Lower lobe of right lung (tissue), 2 donors: Measurements from ENCODE around the gene CXorf38. TPM values are rescaled to one million over a fixed set of nuclear protein-coding genes. Genes with fewer than 3 reads are reported as not detected.
"Not testable (repeated sequence)": the region's sequence is repeated elsewhere in the genome, so short reads cannot be mapped to it uniquely, and the experiment has no call there.

Experiments
- ATAC-seq, 2 donors: fragments of 200-7000 bp; cut with Tn5 transposase; one replicate each; pipeline ENCODE4 v1.9.1; 2020 to 2022; ENCODE audit warnings: mild to moderate bottlenecking in 2 of 2, moderate library complexity in 2 of 2
- DNase-seq: peaks from one replicate; pipeline ENCODE4 v3.0.0-alpha.2; 2020
- H3K27ac ChIP-seq: fragments of 200-600 bp; one replicate; pipeline ENCODE4 v1.8.0; 2022
- H3K27me3 ChIP-seq: fragments of 200-600 bp; one replicate; pipeline ENCODE4 v1.8.0; 2022; ENCODE audit warnings: low read depth
- H3K36me3 ChIP-seq: fragments of 200-600 bp; one replicate; pipeline ENCODE4 v1.8.0; 2022; ENCODE audit warnings: mild to moderate bottlenecking
- H3K4me1 ChIP-seq: fragments of 200-600 bp; one replicate; pipeline ENCODE4 v1.8.0; 2022
- H3K4me3 ChIP-seq: fragments of 200-600 bp; one replicate; pipeline ENCODE4 v1.8.0; 2022; ENCODE audit warnings: mild to moderate bottlenecking
- H3K9me3 ChIP-seq: fragments of 200-600 bp; one replicate; pipeline ENCODE4 v1.8.0; 2022
- intact Hi-C: fragments of 100-400 bp; cut with DNase I; formaldehyde crosslinking; loops from one replicate; pipeline ENCODE4 v1.11.0; 2022
- total RNA-seq: library from RNA; stranded (reverse); fragmentation: NEBNext Ultra II Directional; extraction: Animal tissue kit (Norgen Biotek cat#: 25700); gene quantifications from one replicate; pipeline ENCODE4 v1.2.1, GENCODE V29; 2021
- TF ChIP-seq, protein P1 (sequence below): fragments of 200-600 bp; IDR thresholded peaks from one replicate; pipeline ENCODE4 v1.8.0; 2022; ENCODE audit warnings: antibody characterized with exemption, mild to moderate bottlenecking
- donor health status: DM: no; HTN: yes; CAD: no; lungs with severe emphysema.

Gene CXorf38
- total RNA-seq, 1 donor from 2014 or later, result 16.8 TPM

DNA sequence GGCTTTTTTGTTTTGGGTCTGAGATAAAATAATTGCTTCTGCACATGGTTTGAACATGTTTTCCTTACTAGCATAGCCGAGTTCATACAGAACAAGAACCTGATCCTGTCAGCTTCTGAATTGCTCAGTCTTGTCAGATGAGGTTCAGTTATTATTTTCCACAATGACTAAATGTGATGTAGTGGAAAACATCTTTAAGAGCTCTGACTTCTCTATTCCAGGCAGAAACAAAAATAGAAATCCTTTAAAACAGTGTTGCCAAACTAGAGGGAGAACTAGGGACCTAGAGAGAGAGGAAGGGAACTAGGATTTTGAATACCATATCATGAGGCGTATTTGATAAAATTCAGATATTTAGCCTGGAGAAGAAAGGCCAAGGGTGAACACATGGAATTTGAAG lies 64.5 kb downstream of the CXorf38 start:
- no peak overlapping the region for H3K27ac ChIP-seq
- TF ChIP-seq, protein P1, sequence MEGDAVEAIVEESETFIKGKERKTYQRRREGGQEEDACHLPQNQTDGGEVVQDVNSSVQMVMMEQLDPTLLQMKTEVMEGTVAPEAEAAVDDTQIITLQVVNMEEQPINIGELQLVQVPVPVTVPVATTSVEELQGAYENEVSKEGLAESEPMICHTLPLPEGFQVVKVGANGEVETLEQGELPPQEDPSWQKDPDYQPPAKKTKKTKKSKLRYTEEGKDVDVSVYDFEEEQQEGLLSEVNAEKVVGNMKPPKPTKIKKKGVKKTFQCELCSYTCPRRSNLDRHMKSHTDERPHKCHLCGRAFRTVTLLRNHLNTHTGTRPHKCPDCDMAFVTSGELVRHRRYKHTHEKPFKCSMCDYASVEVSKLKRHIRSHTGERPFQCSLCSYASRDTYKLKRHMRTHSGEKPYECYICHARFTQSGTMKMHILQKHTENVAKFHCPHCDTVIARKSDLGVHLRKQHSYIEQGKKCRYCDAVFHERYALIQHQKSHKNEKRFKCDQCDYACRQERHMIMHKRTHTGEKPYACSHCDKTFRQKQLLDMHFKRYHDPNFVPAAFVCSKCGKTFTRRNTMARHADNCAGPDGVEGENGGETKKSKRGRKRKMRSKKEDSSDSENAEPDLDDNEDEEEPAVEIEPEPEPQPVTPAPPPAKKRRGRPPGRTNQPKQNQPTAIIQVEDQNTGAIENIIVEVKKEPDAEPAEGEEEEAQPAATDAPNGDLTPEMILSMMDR, result no peak
- ATAC-seq, result no peak

DNA sequence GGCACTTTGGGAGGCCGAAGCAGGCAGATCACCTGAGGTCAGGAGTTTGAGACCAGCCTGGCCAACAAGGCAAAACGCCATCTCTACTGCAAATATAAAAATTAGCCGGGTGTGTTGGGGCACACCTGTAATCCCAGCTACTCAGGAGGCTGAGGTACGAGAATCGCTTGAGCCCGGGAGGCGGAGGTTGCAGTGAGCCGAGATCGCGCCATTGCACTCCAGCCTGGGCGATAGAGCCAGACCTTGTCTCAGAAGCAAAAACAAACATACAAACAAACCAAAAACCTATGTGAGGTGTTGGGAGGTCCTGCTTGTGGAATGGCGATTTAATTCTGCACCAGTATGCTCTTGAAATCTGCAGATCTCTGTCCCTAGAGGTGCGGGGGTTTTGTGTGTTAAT lies 65.2 kb downstream of the CXorf38 start:
- H3K4me3 ChIP-seq, H3K9me3 ChIP-seq, H3K27me3 ChIP-seq, ATAC-seq, DNase-seq, H3K27ac ChIP-seq, H3K36me3 ChIP-seq, intact Hi-C loops: not testable (repeated sequence)
- peaks cover 11% of the 10 kb centered on the region for H3K4me1 ChIP-seq

More for the DNA sequence above, 64.5 kb downstream of the CXorf38 start:
- H3K4me3 ChIP-seq, result no peak overlapping the region
- no peaks in the 10 kb centered on the region for H3K9me3 ChIP-seq
- peaks cover 11% of the 10 kb centered on the region for H3K4me1 ChIP-seq
- no peaks in the 10 kb centered on the region for H3K36me3 ChIP-seq
- DNase-seq, result no peak
- intact Hi-C loops, result no loop called here
- H3K27me3 ChIP-seq, result no peaks in the 10 kb centered on the region

DNA sequence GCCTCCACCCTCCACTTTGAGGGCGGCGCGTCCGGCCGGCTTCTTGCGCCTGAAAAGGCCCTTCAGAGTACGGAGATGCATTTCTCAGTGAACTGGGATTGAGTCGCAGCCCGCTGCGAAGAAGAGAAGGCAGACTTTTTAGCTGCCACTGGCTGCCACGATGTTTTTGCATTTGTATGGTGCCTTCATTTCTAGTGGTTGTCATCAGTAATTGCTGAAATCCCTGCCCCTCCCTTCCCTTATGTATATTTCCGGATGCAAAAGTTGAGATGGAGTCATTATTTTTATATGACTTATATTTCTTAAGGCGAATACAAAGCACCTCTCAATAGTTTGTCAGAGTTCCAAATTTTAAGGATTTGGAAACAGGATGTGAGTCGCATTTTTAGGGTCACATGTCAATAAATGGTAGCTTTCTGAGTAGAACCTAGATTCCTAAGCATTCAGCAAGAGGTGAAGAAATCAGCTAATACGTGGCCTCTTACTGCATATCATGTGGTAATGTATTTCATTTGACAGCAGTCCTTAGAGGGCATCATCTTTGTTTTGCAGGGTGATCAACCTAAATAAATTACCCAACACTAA lies 65.9 kb downstream of the CXorf38 start:
- Histone ChIP-seq H3K27me3 (no peaks in the 10 kb centered on the region), H3K27ac (peak overlapping the region; percentile 92), H3K9me3 (no peaks in the 10 kb centered on the region), H3K36me3 (no peaks in the 10 kb centered on the region), H3K4me1 (peaks cover 11% of the 10 kb centered on the region), H3K4me3 (peak overlapping the region; percentile 69)
- no peak for ATAC-seq
- intact Hi-C loops, result no loop called here
- TF ChIP-seq, protein P1, result no peak
- no peak for DNase-seq

DNA sequence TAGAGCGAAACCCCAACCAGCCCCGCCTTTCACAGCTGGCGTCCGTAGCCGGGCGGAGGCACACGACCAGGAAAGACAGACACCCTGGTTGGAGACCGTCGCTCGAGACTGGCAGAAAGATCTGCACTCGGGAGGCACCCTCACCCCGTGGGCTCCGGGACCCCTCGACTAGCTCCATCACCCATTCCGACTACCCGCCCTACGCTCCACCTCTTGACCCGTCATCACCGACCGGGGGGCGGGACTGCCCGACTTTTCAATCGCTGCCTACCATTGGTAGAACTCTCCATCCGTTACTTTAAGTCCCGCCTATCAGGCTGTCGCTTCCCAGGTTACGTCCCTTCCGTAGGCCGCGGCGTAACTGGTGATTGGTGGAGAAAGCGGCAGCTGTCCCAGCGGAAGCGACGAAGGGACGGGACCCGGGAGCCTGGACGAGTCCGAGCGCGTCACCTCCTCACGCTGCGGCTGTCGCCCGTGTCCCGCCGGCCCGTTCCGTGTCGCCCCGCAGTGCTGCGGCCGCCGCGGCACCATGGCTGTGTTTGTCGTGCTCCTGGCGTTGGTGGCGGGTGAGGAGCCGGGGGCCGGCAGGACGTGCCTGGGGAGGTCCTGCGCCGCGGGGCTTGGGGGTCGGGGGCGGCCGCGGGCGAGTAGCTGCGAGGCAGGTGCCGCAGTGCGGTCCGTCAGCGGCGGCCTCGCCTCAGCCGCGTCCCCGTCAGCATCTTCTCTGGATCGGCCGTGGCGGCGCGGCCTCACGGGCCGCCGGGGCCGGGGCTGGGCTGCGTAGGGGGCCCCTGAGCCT lies 66.6 kb downstream of the CXorf38 start, which contains the start of gene ATP6AP2:
TSS of gene ATP6AP2 (plus strand) at position 434 of the 799 bp plus-strand sequence. CDS start at position 530, 96 bp downstream.
- peaks cover 11% of the 10 kb centered on the region for H3K4me1 ChIP-seq
- DNase-seq (peak; percentile 94), ATAC-seq (peak; percentile 98 to 99)
- no peaks in the 10 kb centered on the region for H3K27me3 ChIP-seq
- no peaks in the 10 kb centered on the region for H3K9me3 ChIP-seq
- TF ChIP-seq, protein P1, result no peak
- H3K36me3 ChIP-seq, result no peaks in the 10 kb centered on the region
- H3K4me3 ChIP-seq, result peak within 1 kb of the TSS; percentile 69
- H3K27ac ChIP-seq, result peak within 1 kb of the TSS; percentile 92
- intact Hi-C loops, result no loop called here

DNA sequence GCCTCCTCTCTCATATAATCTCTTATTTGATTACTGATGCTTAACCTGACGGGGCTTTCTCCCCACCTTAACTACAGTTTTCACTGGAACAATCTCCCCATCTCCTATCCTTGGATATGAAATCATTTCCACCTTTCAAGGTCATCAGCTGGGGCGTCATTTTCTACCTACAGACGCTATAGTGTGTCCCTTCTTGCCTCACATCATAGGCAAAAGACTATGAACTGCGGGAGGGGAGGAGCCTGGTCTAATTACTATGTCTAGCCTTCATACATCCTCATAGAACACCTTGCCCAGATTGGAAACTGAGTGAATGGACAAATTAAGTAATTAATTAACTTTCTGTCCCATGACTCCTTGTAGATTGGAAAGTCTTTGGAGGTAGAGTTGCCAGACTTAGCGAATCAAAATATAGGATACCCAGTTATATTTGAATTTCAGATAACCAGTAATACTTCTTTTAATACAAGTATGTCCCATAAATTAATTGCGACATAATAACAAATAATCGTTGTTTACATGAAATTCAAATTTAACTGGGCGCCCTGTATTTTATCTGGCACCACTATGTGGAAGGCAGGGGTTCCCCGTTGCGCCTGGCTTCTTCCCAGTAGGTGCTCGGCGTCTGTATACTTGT lies 67.3 kb downstream of the CXorf38 start:
- H3K4me3 ChIP-seq, result peak overlapping the region; percentile 69

More for the DNA sequence above, 67.3 kb downstream of the CXorf38 start:
- Histone ChIP-seq H3K9me3 (no peaks in the 10 kb centered on the region), H3K4me1 (peaks cover 11% of the 10 kb centered on the region), H3K27me3 (no peaks in the 10 kb centered on the region), H3K36me3 (no peaks in the 10 kb centered on the region), H3K27ac (peak overlapping the region; percentile 92)
- ATAC-seq (peak; percentile 67 to 78), DNase-seq (no peak)
- TF ChIP-seq, protein P1, result no peak
- intact Hi-C loops, result no loop called here
